ENCODE data around the gene WDR45B. TPM values are rescaled to one million over a fixed set of nuclear protein-coding genes. Genes with fewer than 3 reads are reported as not detected.
A peak's percentile ranks its signal among the peaks of the same experiment; 100 is the strongest.

WDR45B gene
- total RNA-seq, 1 experiment from 2014 or later, result 96.5 TPM

DNA sequence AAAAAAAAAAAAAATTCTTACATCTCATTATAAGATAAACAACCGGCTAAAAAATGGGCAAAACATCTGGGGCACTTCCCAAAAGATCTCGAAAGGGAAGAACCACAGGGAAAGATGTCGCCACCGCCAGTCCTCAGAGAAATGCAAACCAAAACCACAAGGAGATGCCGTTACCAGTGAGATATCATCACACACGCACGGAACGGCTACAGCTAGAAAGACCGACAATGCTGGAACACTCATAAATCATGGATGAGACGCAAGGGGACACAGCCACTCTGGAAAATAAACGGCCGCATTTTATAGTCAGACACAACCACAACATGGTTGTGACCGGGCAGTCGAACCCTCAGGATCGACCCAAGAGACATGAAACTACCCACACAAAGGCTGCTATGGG, 24.5 kb downstream of the WDR45B start:
- H3K9me3 Mint-ChIP-seq, result no peaks in the 10 kb centered on the region
- DNase-seq (ENCODE audit: low spot score), result no peak
- CTCF ChIA-PET, result no interaction called here
- H3K27me3 Mint-ChIP-seq (ENCODE audit: low read depth), result no peaks in the 10 kb centered on the region
- TF ChIP-seq CREB1 (CRISPR knock-in tag; IDR thresholded peaks at IDR 0.05) (no peak), ZBTB21 (CRISPR knock-in tag; IDR thresholded peaks at IDR 0.05; ENCODE audit: borderline replicate concordance) (no peak), NR1H2 (CRISPR knock-in tag; IDR thresholded peaks at IDR 0.05) (no peak), GABPB1 (CRISPR knock-in tag; IDR thresholded peaks at IDR 0.05) (no peak), FOXJ3 (CRISPR knock-in tag; IDR thresholded peaks at IDR 0.05; ENCODE audit: borderline replicate concordance) (no peak), NR3C1 (CRISPR knock-in tag; conservative IDR thresholded peaks at IDR 0.05; ENCODE audit: low read depth) (no peak), TCF7 (CRISPR knock-in tag; IDR thresholded peaks at IDR 0.05; ENCODE audit: low read depth) (no peak), ATF1 (CRISPR knock-in tag; IDR thresholded peaks at IDR 0.05) (no peak), CREM (CRISPR knock-in tag; IDR thresholded peaks at IDR 0.05) (no peak), FOXK1 (CRISPR knock-in tag; IDR thresholded peaks at IDR 0.05) (no peak), ELF4 (CRISPR knock-in tag; IDR thresholded peaks at IDR 0.05; ENCODE audit: low read depth) (no peak), CBFB (CRISPR knock-in tag; IDR thresholded peaks at IDR 0.05; ENCODE audit: low read depth) (no peak)
- TF ChIP-seq, protein P1, sequence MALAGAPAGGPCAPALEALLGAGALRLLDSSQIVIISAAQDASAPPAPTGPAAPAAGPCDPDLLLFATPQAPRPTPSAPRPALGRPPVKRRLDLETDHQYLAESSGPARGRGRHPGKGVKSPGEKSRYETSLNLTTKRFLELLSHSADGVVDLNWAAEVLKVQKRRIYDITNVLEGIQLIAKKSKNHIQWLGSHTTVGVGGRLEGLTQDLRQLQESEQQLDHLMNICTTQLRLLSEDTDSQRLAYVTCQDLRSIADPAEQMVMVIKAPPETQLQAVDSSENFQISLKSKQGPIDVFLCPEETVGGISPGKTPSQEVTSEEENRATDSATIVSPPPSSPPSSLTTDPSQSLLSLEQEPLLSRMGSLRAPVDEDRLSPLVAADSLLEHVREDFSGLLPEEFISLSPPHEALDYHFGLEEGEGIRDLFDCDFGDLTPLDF (CRISPR knock-in tag; IDR thresholded peaks at IDR 0.05), result no peak
- TF ChIP-seq, protein P2, sequence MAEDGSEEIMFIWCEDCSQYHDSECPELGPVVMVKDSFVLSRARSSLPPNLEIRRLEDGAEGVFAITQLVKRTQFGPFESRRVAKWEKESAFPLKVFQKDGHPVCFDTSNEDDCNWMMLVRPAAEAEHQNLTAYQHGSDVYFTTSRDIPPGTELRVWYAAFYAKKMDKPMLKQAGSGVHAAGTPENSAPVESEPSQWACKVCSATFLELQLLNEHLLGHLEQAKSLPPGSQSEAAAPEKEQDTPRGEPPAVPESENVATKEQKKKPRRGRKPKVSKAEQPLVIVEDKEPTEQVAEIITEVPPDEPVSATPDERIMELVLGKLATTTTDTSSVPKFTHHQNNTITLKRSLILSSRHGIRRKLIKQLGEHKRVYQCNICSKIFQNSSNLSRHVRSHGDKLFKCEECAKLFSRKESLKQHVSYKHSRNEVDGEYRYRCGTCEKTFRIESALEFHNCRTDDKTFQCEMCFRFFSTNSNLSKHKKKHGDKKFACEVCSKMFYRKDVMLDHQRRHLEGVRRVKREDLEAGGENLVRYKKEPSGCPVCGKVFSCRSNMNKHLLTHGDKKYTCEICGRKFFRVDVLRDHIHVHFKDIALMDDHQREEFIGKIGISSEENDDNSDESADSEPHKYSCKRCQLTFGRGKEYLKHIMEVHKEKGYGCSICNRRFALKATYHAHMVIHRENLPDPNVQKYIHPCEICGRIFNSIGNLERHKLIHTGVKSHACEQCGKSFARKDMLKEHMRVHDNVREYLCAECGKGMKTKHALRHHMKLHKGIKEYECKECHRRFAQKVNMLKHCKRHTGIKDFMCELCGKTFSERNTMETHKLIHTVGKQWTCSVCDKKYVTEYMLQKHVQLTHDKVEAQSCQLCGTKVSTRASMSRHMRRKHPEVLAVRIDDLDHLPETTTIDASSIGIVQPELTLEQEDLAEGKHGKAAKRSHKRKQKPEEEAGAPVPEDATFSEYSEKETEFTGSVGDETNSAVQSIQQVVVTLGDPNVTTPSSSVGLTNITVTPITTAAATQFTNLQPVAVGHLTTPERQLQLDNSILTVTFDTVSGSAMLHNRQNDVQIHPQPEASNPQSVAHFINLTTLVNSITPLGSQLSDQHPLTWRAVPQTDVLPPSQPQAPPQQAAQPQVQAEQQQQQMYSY (CRISPR knock-in tag; IDR thresholded peaks at IDR 0.05), result no peak
- TF ChIP-seq, protein P3, sequence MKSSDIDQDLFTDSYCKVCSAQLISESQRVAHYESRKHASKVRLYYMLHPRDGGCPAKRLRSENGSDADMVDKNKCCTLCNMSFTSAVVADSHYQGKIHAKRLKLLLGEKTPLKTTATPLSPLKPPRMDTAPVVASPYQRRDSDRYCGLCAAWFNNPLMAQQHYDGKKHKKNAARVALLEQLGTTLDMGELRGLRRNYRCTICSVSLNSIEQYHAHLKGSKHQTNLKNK (CRISPR knock-in tag; IDR thresholded peaks at IDR 0.05), result no peak
- TF ChIP-seq, protein P4, sequence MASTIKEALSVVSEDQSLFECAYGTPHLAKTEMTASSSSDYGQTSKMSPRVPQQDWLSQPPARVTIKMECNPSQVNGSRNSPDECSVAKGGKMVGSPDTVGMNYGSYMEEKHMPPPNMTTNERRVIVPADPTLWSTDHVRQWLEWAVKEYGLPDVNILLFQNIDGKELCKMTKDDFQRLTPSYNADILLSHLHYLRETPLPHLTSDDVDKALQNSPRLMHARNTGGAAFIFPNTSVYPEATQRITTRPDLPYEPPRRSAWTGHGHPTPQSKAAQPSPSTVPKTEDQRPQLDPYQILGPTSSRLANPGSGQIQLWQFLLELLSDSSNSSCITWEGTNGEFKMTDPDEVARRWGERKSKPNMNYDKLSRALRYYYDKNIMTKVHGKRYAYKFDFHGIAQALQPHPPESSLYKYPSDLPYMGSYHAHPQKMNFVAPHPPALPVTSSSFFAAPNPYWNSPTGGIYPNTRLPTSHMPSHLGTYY (CRISPR knock-in tag; IDR thresholded peaks at IDR 0.05), result no peak
- TF ChIP-seq, protein P5, sequence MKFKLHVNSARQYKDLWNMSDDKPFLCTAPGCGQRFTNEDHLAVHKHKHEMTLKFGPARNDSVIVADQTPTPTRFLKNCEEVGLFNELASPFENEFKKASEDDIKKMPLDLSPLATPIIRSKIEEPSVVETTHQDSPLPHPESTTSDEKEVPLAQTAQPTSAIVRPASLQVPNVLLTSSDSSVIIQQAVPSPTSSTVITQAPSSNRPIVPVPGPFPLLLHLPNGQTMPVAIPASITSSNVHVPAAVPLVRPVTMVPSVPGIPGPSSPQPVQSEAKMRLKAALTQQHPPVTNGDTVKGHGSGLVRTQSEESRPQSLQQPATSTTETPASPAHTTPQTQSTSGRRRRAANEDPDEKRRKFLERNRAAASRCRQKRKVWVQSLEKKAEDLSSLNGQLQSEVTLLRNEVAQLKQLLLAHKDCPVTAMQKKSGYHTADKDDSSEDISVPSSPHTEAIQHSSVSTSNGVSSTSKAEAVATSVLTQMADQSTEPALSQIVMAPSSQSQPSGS (CRISPR knock-in tag; IDR thresholded peaks at IDR 0.05; ENCODE audit: borderline replicate concordance, low read depth), result no peak
- no peak for ATAC-seq
- POLR2A ChIA-PET, result no interaction called here
- no peak overlapping the region for H3K4me3 Mint-ChIP-seq
- peaks cover 65% of the 10 kb centered on the region for H3K36me3 Mint-ChIP-seq
- no peaks in the 10 kb centered on the region for H3K4me1 Mint-ChIP-seq
- H3K27ac Mint-ChIP-seq, result peak overlapping the region; percentile 44

DNA sequence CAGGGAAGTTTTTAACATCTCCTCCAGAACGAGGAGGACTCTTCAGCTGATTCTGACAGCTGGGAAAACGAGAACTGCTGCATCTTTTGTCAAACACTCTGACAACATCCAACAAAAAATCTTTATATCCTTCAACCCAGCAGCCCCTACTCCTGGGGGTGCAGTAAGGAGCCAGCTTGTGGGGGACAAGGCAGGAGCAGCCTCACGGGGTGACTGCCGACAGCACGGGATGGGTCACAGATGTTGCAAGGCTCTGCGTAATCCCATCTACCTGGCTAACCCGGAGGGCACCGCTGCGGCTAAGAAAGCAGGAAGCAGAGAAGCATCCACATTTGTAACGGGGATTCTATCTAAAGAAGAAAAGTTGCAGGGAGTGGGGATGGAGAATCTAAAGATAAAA, 28.6 kb downstream of the WDR45B start:
- H3K27ac Mint-ChIP-seq, result no peak overlapping the region
- no peak for DNase-seq (ENCODE audit: low spot score)
- CTCF ChIA-PET, result no interaction called here
- peaks cover 60% of the 10 kb centered on the region for H3K36me3 Mint-ChIP-seq
- POLR2A ChIA-PET, result no interaction called here
- no peak overlapping the region for H3K4me3 Mint-ChIP-seq
- ATAC-seq, result no peak
- no peaks in the 10 kb centered on the region for H3K9me3 Mint-ChIP-seq
- H3K4me1 Mint-ChIP-seq, result no peaks in the 10 kb centered on the region
- no peaks in the 10 kb centered on the region for H3K27me3 Mint-ChIP-seq (ENCODE audit: low read depth)
- TF ChIP-seq, protein P6, sequence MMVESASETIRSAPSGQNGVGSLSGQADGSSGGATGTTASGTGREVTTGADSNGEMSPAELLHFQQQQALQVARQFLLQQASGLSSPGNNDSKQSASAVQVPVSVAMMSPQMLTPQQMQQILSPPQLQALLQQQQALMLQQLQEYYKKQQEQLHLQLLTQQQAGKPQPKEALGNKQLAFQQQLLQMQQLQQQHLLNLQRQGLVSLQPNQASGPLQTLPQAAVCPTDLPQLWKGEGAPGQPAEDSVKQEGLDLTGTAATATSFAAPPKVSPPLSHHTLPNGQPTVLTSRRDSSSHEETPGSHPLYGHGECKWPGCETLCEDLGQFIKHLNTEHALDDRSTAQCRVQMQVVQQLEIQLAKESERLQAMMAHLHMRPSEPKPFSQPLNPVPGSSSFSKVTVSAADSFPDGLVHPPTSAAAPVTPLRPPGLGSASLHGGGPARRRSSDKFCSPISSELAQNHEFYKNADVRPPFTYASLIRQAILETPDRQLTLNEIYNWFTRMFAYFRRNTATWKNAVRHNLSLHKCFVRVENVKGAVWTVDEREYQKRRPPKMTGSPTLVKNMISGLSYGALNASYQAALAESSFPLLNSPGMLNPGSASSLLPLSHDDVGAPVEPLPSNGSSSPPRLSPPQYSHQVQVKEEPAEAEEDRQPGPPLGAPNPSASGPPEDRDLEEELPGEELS (CRISPR knock-in tag; IDR thresholded peaks at IDR 0.05), result no peak
- TF ChIP-seq, protein P7, sequence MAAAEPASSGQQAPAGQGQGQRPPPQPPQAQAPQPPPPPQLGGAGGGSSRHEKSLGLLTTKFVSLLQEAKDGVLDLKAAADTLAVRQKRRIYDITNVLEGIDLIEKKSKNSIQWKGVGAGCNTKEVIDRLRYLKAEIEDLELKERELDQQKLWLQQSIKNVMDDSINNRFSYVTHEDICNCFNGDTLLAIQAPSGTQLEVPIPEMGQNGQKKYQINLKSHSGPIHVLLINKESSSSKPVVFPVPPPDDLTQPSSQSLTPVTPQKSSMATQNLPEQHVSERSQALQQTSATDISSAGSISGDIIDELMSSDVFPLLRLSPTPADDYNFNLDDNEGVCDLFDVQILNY (CRISPR knock-in tag; IDR thresholded peaks at IDR 0.05), result no peak
- no peak for TF ChIP-seq FOXP1 (CRISPR knock-in tag; IDR thresholded peaks at IDR 0.05; ENCODE audit: borderline replicate concordance)
- TF ChIP-seq, protein P8, sequence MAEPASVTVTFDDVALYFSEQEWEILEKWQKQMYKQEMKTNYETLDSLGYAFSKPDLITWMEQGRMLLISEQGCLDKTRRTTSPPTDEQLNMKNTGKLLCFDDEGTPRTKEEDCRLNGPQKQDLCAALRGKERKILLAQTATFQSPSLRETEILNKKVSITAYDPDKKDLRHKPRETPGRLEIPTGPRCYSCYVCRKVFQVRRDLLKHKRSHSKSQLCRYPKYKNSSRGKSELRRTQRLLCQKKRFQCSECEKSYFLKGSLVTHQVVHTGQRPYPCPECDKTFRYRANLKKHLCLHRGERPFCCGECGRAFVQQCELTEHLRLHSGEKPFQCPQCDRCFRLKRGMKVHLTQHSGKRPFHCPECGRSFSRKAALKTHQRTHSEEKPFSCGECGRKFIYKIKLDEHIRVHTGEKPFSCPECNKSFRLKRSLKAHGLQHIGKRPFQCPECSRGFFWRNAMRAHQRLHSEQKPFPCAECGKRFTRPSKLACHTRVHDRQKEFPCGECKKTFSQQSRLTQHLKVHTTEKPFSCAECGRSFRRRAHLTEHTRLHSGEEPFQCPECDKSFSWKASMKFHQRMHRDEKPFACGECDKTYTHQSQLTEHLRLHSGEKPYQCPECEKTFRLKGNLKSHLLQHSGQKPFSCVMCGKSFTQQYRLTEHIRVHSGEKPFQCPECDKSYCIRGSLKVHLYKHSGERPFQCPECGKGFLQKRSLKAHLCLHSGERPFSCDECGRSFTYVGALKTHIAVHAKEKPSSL (CRISPR knock-in tag; conservative IDR thresholded peaks at IDR 0.05), result no peak
